Activated CD4-positive, alpha-beta T cell treated with anti-CD3 and anti-CD28 coated beads for 1 hour (primary cell): ENCODE results near the gene KNOP1.
"Not testable (repeated sequence)": the region's sequence is repeated elsewhere in the genome, so short reads cannot be mapped to it uniquely, and the experiment has no call there.

Experiments
- DNase-seq: peaks from one replicate; pipeline ENCODE4 v3.0.0-alpha.2; 2020

KNOP1 gene

GRCh38 chr16:19680881-19681340 lies 37.1 kb downstream of the KNOP1 start:
- DNase-seq, result no peak

GRCh38 chr16:19679281-19679680 lies 38.7 kb downstream of the KNOP1 start:
- DNase-seq, result not testable (repeated sequence)

- DNase-seq, result no peak
Observed at GRCh38 chr16:19678804-19679203, 39.2 kb downstream of the KNOP1 start.

GRCh38 chr16:19677402-19677801 lies 40.6 kb downstream of the KNOP1 start:
- no peak for DNase-seq

GRCh38 chr16:19674485-19674884 lies 43.5 kb downstream of the KNOP1 start:
- no peak for DNase-seq

- DNase-seq, result no peak
Observed at GRCh38 chr16:19672378-19672777, 45.6 kb downstream of the KNOP1 start.

- DNase-seq, result no peak
Observed at GRCh38 chr16:19666477-19666876, 51.5 kb downstream of the KNOP1 start.

- DNase-seq, result not testable (repeated sequence)
Observed at GRCh38 chr16:19665313-19665712, 52.7 kb downstream of the KNOP1 start.

- DNase-seq, result no peak
Observed at GRCh38 chr16:19664166-19664565, 53.9 kb downstream of the KNOP1 start.

GRCh38 chr16:19662351-19662750 lies 55.7 kb downstream of the KNOP1 start:
- DNase-seq, result no peak

GRCh38 chr16:19660432-19660831 lies 57.6 kb downstream of the KNOP1 start:
- no peak for DNase-seq

- DNase-seq, result no peak
Observed at GRCh38 chr16:19659554-19659953, 58.5 kb downstream of the KNOP1 start.

- DNase-seq, result no peak
Observed at GRCh38 chr16:19657831-19658230, 60.2 kb downstream of the KNOP1 start.

- no peak for DNase-seq
Observed at GRCh38 chr16:19655242-19655777, 62.7 kb downstream of the KNOP1 start.

- DNase-seq, result no peak
Observed at GRCh38 chr16:19654147-19654546, 63.9 kb downstream of the KNOP1 start.
